ENCODE results near the gene IL34.

DNA sequence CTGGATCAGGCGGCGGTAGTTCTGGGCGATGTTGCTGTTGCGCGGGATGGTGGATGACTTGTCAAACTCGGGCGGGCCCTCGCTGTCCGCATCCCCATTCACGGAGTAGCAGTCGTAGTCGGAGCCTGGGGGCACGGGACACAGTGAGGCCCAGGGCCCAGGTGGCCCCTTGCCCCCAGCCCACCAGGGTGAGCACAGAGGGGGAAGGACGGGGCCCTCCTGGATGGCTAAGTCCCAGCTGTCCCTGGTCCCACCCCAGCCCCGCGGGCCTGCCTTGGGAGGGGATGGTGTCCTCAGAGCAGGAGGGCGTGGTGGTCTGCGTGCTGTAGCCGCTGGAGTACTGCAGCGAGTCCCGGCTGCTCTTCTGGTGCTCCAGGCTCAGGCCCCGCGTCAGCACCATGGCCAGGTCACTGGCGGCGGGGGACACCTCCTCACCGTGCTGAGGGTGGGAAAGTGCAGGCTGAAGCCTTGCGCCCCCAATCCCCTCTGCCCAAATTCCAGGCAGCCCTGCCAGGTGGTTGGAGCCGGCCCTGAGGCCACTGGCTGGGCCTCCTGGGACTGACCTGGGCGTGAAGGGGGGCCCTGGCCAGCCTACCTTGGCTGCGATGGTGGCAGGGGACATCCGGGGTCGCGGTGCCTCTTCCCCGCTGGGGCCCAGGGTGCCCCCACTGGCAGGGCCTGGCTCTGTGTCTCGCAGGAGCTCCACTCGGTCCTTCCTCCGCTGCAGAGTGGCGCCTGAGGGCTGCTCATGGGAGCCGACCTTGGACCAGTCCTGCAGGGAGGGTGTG is 18.2 kb downstream of the IL34 start:
- TF ChIP-seq TCF4 (CRISPR knock-in tag; IDR thresholded peaks at IDR 0.05; ENCODE audit: borderline replicate concordance) (no peak), RARB (CRISPR knock-in tag; IDR thresholded peaks at IDR 0.05) (no peak), ZNF8 (CRISPR knock-in tag; IDR thresholded peaks at IDR 0.05) (no peak), ZFP3 (CRISPR knock-in tag; IDR thresholded peaks at IDR 0.05) (no peak), TOX (CRISPR knock-in tag; IDR thresholded peaks at IDR 0.05; ENCODE audit: borderline replicate concordance) (no peak), ZNF565 (CRISPR knock-in tag; conservative IDR thresholded peaks at IDR 0.05; ENCODE audit: low read depth) (no peak), SNAI2 (CRISPR knock-in tag; IDR thresholded peaks at IDR 0.05) (no peak), OSR1 (CRISPR knock-in tag; IDR thresholded peaks at IDR 0.05) (no peak), ZFP30 (CRISPR knock-in tag; IDR thresholded peaks at IDR 0.05) (no peak), ISL1 (CRISPR knock-in tag; IDR thresholded peaks at IDR 0.05) (no peak)
- TF ChIP-seq, protein P1, sequence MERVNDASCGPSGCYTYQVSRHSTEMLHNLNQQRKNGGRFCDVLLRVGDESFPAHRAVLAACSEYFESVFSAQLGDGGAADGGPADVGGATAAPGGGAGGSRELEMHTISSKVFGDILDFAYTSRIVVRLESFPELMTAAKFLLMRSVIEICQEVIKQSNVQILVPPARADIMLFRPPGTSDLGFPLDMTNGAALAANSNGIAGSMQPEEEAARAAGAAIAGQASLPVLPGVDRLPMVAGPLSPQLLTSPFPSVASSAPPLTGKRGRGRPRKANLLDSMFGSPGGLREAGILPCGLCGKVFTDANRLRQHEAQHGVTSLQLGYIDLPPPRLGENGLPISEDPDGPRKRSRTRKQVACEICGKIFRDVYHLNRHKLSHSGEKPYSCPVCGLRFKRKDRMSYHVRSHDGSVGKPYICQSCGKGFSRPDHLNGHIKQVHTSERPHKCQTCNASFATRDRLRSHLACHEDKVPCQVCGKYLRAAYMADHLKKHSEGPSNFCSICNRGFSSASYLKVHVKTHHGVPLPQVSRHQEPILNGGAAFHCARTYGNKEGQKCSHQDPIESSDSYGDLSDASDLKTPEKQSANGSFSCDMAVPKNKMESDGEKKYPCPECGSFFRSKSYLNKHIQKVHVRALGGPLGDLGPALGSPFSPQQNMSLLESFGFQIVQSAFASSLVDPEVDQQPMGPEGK (CRISPR knock-in tag; IDR thresholded peaks at IDR 0.05; ENCODE audit: borderline replicate concordance) = no peak
- TF ChIP-seq, protein P2, sequence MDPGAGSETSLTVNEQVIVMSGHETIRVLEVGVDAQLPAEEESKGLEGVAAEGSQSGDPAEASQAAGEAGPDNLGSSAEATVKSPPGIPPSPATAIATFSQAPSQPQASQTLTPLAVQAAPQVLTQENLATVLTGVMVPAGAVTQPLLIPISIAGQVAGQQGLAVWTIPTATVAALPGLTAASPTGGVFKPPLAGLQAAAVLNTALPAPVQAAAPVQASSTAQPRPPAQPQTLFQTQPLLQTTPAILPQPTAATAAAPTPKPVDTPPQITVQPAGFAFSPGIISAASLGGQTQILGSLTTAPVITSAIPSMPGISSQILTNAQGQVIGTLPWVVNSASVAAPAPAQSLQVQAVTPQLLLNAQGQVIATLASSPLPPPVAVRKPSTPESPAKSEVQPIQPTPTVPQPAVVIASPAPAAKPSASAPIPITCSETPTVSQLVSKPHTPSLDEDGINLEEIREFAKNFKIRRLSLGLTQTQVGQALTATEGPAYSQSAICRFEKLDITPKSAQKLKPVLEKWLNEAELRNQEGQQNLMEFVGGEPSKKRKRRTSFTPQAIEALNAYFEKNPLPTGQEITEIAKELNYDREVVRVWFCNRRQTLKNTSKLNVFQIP (CRISPR knock-in tag; IDR thresholded peaks at IDR 0.05; ENCODE audit: borderline replicate concordance, low read depth) = no peak
- TF ChIP-seq, protein P3, sequence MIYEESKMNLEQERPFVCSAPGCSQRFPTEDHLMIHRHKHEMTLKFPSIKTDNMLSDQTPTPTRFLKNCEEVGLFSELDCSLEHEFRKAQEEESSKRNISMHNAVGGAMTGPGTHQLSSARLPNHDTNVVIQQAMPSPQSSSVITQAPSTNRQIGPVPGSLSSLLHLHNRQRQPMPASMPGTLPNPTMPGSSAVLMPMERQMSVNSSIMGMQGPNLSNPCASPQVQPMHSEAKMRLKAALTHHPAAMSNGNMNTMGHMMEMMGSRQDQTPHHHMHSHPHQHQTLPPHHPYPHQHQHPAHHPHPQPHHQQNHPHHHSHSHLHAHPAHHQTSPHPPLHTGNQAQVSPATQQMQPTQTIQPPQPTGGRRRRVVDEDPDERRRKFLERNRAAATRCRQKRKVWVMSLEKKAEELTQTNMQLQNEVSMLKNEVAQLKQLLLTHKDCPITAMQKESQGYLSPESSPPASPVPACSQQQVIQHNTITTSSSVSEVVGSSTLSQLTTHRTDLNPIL (CRISPR knock-in tag; IDR thresholded peaks at IDR 0.05; ENCODE audit: low read depth) = no peak

All from SK-N-SH treated with all-trans-retinoic acid at 6 μM for 48 hours (cell line).